GM23338 (cell line): ENCODE results near the gene TOPAZ1. TPM values are rescaled to one million over a fixed set of nuclear protein-coding genes. Genes with fewer than 3 reads are reported as not detected.
A peak's percentile ranks its signal among the peaks of the same experiment; 100 is the strongest.

Experiments used
- ATAC-seq: fragments of 200-7000 bp; cut with Tn5 transposase; 3 replicates; pipeline ENCODE4 v1.9.1; 2020
- DNase-seq: peaks from one replicate; pipeline ENCODE4 v3.0.0-alpha.2; 2015; ENCODE audit warnings: low spot score
- H2AFZ ChIP-seq: fragments of 200-600 bp; sonication (generic); 2 replicates; pipeline ENCODE4 v1.8.0; 2016; ENCODE audit warnings: antibody characterized with exemption, mild to moderate bottlenecking, moderate library complexity
- H3F3A ChIP-seq: fragments of 200-600 bp; sonication (generic); replicated peaks from 2 replicates; pipeline ENCODE4 v1.8.0; 2017; ENCODE audit warnings: antibody characterized with exemption, mixed run types, low read depth
- H3K27ac ChIP-seq: fragments of 200-600 bp; sonication (generic); 2 replicates; pipeline ENCODE4 v1.6.1; 2016; ENCODE audit warnings: low read depth
- H3K27me3 ChIP-seq: fragments of 200-600 bp; sonication (generic); 2 replicates; pipeline ENCODE4 v1.8.0; 2016; ENCODE audit warnings: mild to moderate bottlenecking, mixed run types, moderate library complexity; ENCODE audit not compliant: insufficient read depth
- H3K36me3 ChIP-seq: fragments of 200-600 bp; sonication (generic); 2 replicates; pipeline ENCODE4 v1.8.0; 2016; ENCODE audit warnings: mild to moderate bottlenecking; ENCODE audit not compliant: insufficient read depth
- H3K4me1 ChIP-seq: fragments of 200-600 bp; sonication (generic); 2 replicates; pipeline ENCODE4 v1.8.0; 2016; ENCODE audit warnings: mild to moderate bottlenecking, moderate library complexity; ENCODE audit not compliant: insufficient read depth
- H3K4me2 ChIP-seq: fragments of 200-600 bp; sonication (generic); 2 replicates; pipeline ENCODE4 v1.7.1; 2017; ENCODE audit warnings: mixed run types
- H3K4me3 ChIP-seq: fragments of 200-600 bp; sonication (generic); 2 replicates; pipeline ENCODE4 v1.6.1; 2016; ENCODE audit warnings: mixed run types
- H3K79me2 ChIP-seq: fragments of 200-600 bp; sonication (generic); replicated peaks from 2 replicates; pipeline ENCODE4 v1.8.0; 2017; ENCODE audit warnings: mild to moderate bottlenecking; ENCODE audit not compliant: insufficient read depth
- H3K9me2 ChIP-seq: fragments of 200-600 bp; sonication (generic); 2 replicates; pipeline ENCODE4 v1.8.0; 2017; ENCODE audit not compliant: insufficient read depth
- H4K20me1 ChIP-seq: fragments of 200-600 bp; sonication (generic); replicated peaks from 2 replicates; pipeline ENCODE4 v1.8.0; 2017; ENCODE audit warnings: mild to moderate bottlenecking; ENCODE audit not compliant: insufficient read depth
- H3K27ac Mint-ChIP-seq: 2 replicates; pipeline ENCODE4 v1.8.0; 2020; ENCODE audit warnings: inconsistent platforms, mild to moderate bottlenecking, moderate library complexity, mixed read lengths
- H3K27me3 Mint-ChIP-seq: 3 replicates; pipeline ENCODE4 v1.8.0; 2022; ENCODE audit warnings: low read depth, mild to moderate bottlenecking, moderate library complexity, mixed read lengths, inconsistent platforms; ENCODE audit not compliant: insufficient read depth, poor library complexity
- H3K36me3 Mint-ChIP-seq: 3 replicates; pipeline ENCODE4 v1.8.0; 2021; ENCODE audit warnings: low read depth, mild to moderate bottlenecking, inconsistent platforms, moderate library complexity, mixed read lengths
- H3K4me1 Mint-ChIP-seq: 3 replicates; pipeline ENCODE4 v1.8.0; 2020; ENCODE audit warnings: mild to moderate bottlenecking, inconsistent platforms, mixed read lengths
- H3K4me3 Mint-ChIP-seq: 3 replicates; pipeline ENCODE4 v1.8.0; 2021; ENCODE audit warnings: moderate library complexity, mild to moderate bottlenecking, inconsistent platforms, mixed read lengths
- H3K9me3 Mint-ChIP-seq: 3 replicates; pipeline ENCODE4 v1.8.0; 2020; ENCODE audit warnings: moderate library complexity, mild to moderate bottlenecking, inconsistent platforms, mixed read lengths
- CTCF ChIP-seq, 2 experiments: fragments of 200-600 bp in 1 of 2; sonication (generic) in 1 of 2; conservative IDR thresholded peaks; 2 replicates each; pipeline versions ENCODE4 v1.5.1 to v1.6.1; 2016 to 2017; ENCODE audit warnings: antibody characterized with exemption in 2 of 2, low read depth in 2 of 2, mild to moderate bottlenecking in 2 of 2, moderate library complexity in 1 of 2
- ETS1 ChIP-seq: IDR thresholded peaks from 2 replicates; pipeline ENCODE4 v1.6.1; 2016; ENCODE audit warnings: antibody characterized with exemption
- EZH2phosphoT487 ChIP-seq: fragments of 200-600 bp; sonication (generic); IDR thresholded peaks from one replicate; pipeline ENCODE4 v1.8.1; 2018; ENCODE audit warnings: antibody characterized with exemption; ENCODE audit not compliant: unreplicated experiment
- ZNF462 ChIP-seq: fragments of 250-450 bp; sonication (Bioruptor Pico); IDR thresholded peaks from 2 replicates; pipeline ENCODE4 v1.5.0; 2020; ENCODE audit warnings: mild to moderate bottlenecking, moderate library complexity
- polyA plus RNA-seq: library from polyadenylated mRNA; unstranded; fragments of >200 nt; fragmentation: Nextera tagmentation; extraction: Ambion mirVana; gene quantifications from 2 replicates; pipeline ENCODE4 v1.2.1, GENCODE V29; 2016
- total RNA-seq: library from RNA; depleted of rRNA; stranded (reverse); fragments of >200 nt; shearing (Covaris generic); gene quantifications from 2 replicates; pipeline ENCODE4 v1.2.3, GENCODE V29; 2014

Gene TOPAZ1
- total and polyA plus RNA-seq, 2 experiments from 2014 or later, result not detected

- Histone ChIP-seq H3K9me2 (no peaks in the 10 kb centered on the region; the same call in 1 of the 2 replicates), H2AFZ (no peak overlapping the region), H3K4me3 (no peak overlapping the region), H3K27me3 (no peaks in the 10 kb centered on the region), H3K36me3 (no peaks in the 10 kb centered on the region), H3K27ac (no peak overlapping the region), H3K4me2 (no peak overlapping the region), H3K79me2 (no peaks in the 10 kb centered on the region), H3F3A (no peaks in the 10 kb centered on the region), H4K20me1 (no peaks in the 10 kb centered on the region), H3K4me1 (no peaks in the 10 kb centered on the region)
- Mint-ChIP-seq H3K4me1 (peaks cover 4% of the 10 kb centered on the region; the same call in 2 of the 3 replicates), H3K27ac (no peak overlapping the region), H3K4me3 (no peak overlapping the region), H3K36me3 (no peaks in the 10 kb centered on the region), H3K27me3 (no peaks in the 10 kb centered on the region), H3K9me3 (no peaks in the 10 kb centered on the region)
- ATAC-seq (peak; percentile 97), DNase-seq (peak; percentile 93)
- TF ChIP-seq ZNF462 (CRISPR knock-in tag) (no peak), ETS1 (no peak), CTCF (conservative IDR thresholded peaks at IDR 0.05; ENCODE audit: low read depth in 2 of 2) (peak; percentile 87 to 93), EZH2phosphoT487 (no peak)
Measured at GRCh38 chr3:44198284-44199269, 43.1 kb upstream of the TOPAZ1 start.
